ENCODE measurements around the gene TCHH.

Gene TCHH

DNA sequence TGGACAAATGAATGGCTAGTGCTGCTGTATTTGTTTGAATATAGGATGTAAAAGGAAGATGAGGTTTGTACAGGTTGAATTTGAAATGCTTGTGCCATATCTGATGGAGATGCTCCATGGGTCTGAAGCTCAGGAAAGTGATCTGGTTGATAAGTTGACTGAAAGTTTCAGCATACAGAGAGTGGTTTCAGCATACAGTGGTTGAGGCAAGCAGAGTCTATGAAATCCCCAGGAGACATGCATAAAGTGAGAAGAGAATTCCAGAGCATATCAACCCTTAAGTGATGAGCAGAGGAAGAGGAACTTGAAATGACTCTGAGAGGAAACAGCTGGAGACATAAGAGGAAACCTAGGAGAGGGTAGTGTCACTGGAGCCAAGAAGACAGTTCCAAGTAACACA lies 48.1 kb downstream of the TCHH start:
- no peak for DNase-seq (ENCODE audit: low read depth)

DNA sequence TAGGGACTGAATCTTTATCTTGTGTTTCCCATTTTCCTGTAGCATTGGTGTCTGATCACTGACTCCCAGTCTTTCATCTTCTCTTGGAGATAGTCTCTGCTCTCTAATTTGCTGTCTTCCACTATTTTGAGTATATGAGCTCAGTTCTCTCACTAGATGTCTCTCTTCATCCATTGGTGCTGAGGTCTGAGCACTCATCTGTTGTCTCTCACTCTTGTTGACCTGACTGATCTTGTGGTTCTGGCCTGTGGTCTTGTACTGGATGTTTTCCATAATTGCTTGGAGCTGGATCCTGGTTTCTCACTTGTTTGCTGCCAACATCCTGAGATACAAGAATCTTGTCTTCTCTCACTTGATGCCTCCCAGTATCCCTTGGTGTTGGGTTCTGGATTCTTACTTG lies 53.3 kb downstream of the TCHH start:
- DNase-seq (ENCODE audit: low read depth): no peak
